OCI-LY3 (cell line): Measurements from ENCODE around the gene ARHGAP15.

Experiments used
- H2AFZ ChIP-seq: fragments of 200-600, 300-600 bp; shearing (Covaris generic); 2 replicates; pipeline ENCODE4 v1.6.0; 2014; ENCODE audit warnings: antibody characterized with exemption, low read depth, low read length
- H3K27ac ChIP-seq: fragments of 200-600, 300-600 bp; sonication (generic); 2 replicates; pipeline ENCODE4 v1.5.1; 2014; ENCODE audit warnings: mild to moderate bottlenecking, low read length, moderate library complexity, mixed read lengths
- H3K27me3 ChIP-seq: fragments of 200-600, 300-600 bp; sonication (generic); 2 replicates; pipeline ENCODE4 v1.6.1; 2014; ENCODE audit warnings: low read depth, low read length, mixed read lengths
- H3K36me3 ChIP-seq: fragments of 200-600, 300-600 bp; sonication (generic); replicated peaks from 2 replicates; pipeline ENCODE3; 2014; ENCODE audit warnings: low read depth, low read length, mixed read lengths
- H3K4me1 ChIP-seq: fragments of 300-600, 200-600 bp; sonication (generic); 2 replicates; pipeline ENCODE4 v1.6.1; 2014; ENCODE audit warnings: low read length, mixed read lengths
- H3K4me2 ChIP-seq: fragments of 200-600, 300-600 bp; sonication (generic); 2 replicates; pipeline ENCODE4 v1.6.1; 2014; ENCODE audit warnings: low read length, mixed read lengths
- H3K4me3 ChIP-seq: fragments of 300-600, 200-600 bp; sonication (generic); 2 replicates; pipeline ENCODE4 v1.5.1; 2014; ENCODE audit warnings: antibody characterized with exemption, mild to moderate bottlenecking, low read length, moderate library complexity
- H3K79me2 ChIP-seq: fragments of 300-600, 200-600 bp; shearing (Covaris generic); 2 replicates; pipeline ENCODE4 v1.6.1; 2014; ENCODE audit warnings: mild to moderate bottlenecking, low read length, mixed read lengths
- H3K9ac ChIP-seq: fragments of 300-600, 200-600 bp; shearing (Covaris generic); 2 replicates; pipeline ENCODE4 v1.6.0; 2014; ENCODE audit warnings: mild to moderate bottlenecking, low read length, moderate library complexity
- H3K9me3 ChIP-seq: fragments of 200-600, 300-600 bp; shearing (Covaris generic); 2 replicates; pipeline ENCODE4 v1.6.1; 2014; ENCODE audit warnings: low read length, mixed read lengths; ENCODE audit not compliant: insufficient read depth
- H4K20me1 ChIP-seq: fragments of 200-600, 300-600 bp; sonication (generic); 2 replicates; pipeline ENCODE4 v1.6.1; 2016; ENCODE audit warnings: low read length, mixed read lengths; ENCODE audit not compliant: insufficient read depth
- CTCF ChIP-seq: fragments of 200-600, 300-600 bp; sonication (generic); IDR thresholded peaks from 2 replicates; pipeline ENCODE4 v1.5.1; 2014; ENCODE audit warnings: antibody characterized with exemption, low read length, low read depth
- EZH2phosphoT487 ChIP-seq: fragments of 200-600 bp; shearing (Covaris generic); IDR thresholded peaks from 2 replicates; pipeline ENCODE4 v1.6.1; 2018; ENCODE audit warnings: antibody characterized with exemption, mixed run types, low read depth

Gene ARHGAP15

GRCh38 chr2:143280097-143280757 is 151.0 kb downstream of the ARHGAP15 start:
- Histone ChIP-seq H3K4me1 (no peaks in the 10 kb centered on the region), H3K9me3 (no peaks in the 10 kb centered on the region), H3K9ac (no peak overlapping the region), H3K27ac (no peak overlapping the region), H3K27me3 (no peaks in the 10 kb centered on the region), H3K4me2 (no peak overlapping the region), H4K20me1 (0 out of 2 replicates have a peak, but pooled peaks cover 3% of the 10 kb centered on the region), H3K79me2 (no peaks in the 10 kb centered on the region), H2AFZ (no peak overlapping the region), H3K4me3 (no peak overlapping the region), H3K36me3 (no peaks in the 10 kb centered on the region)
- no peak for TF ChIP-seq EZH2phosphoT487
- no peak for TF ChIP-seq CTCF

GRCh38 chr2:143282684-143283083 is 153.5 kb downstream of the ARHGAP15 start:
- Histone ChIP-seq H3K79me2 (no peaks in the 10 kb centered on the region), H3K27me3 (no peaks in the 10 kb centered on the region), H4K20me1 (0 out of 2 replicates have a peak, but pooled peaks cover 3% of the 10 kb centered on the region), H3K4me1 (no peaks in the 10 kb centered on the region), H2AFZ (no peak overlapping the region), H3K9ac (no peak overlapping the region), H3K4me2 (no peak overlapping the region), H3K36me3 (no peaks in the 10 kb centered on the region), H3K9me3 (no peaks in the 10 kb centered on the region), H3K4me3 (no peak overlapping the region), H3K27ac (no peak overlapping the region)
- TF ChIP-seq CTCF, result peak; percentile 55
- no peak for TF ChIP-seq EZH2phosphoT487

- Histone ChIP-seq H2AFZ (no peak overlapping the region), H3K79me2 (no peaks in the 10 kb centered on the region), H3K4me2 (no peak overlapping the region), H3K9me3 (no peaks in the 10 kb centered on the region), H3K27me3 (no peaks in the 10 kb centered on the region), H4K20me1 (0 out of 2 replicates have a peak, but pooled peaks cover 3% of the 10 kb centered on the region), H3K4me3 (no peak overlapping the region), H3K9ac (no peak overlapping the region), H3K27ac (no peak overlapping the region), H3K36me3 (no peaks in the 10 kb centered on the region), H3K4me1 (no peaks in the 10 kb centered on the region)
- no peak for TF ChIP-seq EZH2phosphoT487
- TF ChIP-seq CTCF, result peak; percentile 88
These were observed 155.0 kb downstream of the ARHGAP15 start for GRCh38 chr2:143284087-143284675.

- no peaks in the 10 kb centered on the region for H3K36me3 ChIP-seq
- H3K9ac ChIP-seq, result no peak overlapping the region
- no peak for TF ChIP-seq EZH2phosphoT487
- no peaks in the 10 kb centered on the region for H4K20me1 ChIP-seq
- H3K27ac ChIP-seq, result no peak overlapping the region
- no peaks in the 10 kb centered on the region for H3K79me2 ChIP-seq
- no peak overlapping the region for H3K4me3 ChIP-seq
- H2AFZ ChIP-seq, result no peak overlapping the region
- no peaks in the 10 kb centered on the region for H3K9me3 ChIP-seq
- H3K4me2 ChIP-seq, result no peak overlapping the region
- H3K4me1 ChIP-seq, result no peaks in the 10 kb centered on the region
- no peaks in the 10 kb centered on the region for H3K27me3 ChIP-seq
These were observed 159.8 kb downstream of the ARHGAP15 start for GRCh38 chr2:143289025-143289424.
